ENCODE results near the gene CEP350. TPM values are rescaled to one million over a fixed set of nuclear protein-coding genes. Genes with fewer than 3 reads are reported as not detected.

CEP350 gene
- total RNA-seq, 1 donor from 2014 or later, result 71.5 TPM

DNA sequence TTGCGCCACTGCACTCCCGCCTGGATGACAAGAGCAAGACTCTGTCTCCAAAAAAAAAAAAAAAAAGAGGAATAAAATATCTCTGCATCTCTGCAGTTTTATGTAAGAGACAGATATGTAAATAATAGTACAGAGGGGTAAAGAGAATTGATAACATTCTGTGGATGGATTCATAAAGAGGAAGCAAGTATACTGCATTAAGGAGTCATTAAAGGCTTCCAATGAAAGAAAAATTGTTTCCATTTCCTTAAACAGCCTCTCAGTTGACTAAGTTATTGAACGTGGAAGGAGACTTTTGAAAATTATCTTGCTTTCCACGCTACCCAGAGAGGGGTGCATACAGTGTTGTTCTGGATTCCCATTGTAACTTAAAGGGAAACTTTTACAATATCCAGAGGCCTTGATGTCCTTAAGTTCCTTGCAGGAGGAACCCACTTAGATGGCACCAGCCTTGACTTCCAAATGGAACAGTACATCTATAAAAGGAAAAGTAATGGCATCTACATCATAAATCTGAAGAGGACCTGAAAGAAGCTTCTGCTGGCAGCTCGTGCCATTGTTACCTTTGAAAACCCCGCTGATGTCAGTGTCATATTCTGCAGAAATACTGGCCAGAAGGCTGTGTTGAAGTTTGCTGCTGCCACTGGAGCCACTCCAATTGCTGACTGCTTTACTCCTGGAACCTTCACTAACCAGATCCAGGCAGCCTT, 13.8 kb downstream of the CEP350 start:
- Histone ChIP-seq H3K4me3 (ENCODE audit: low read length in 3 of 3) (no peak overlapping the region), H3K9me3 (ENCODE audit: control insufficient read depth in 3 of 3, low read length in 3 of 3) (peaks cover 0 to 5% (median 0%) of the 10 kb centered on the region in 3 donors), H3K27ac (ENCODE audit: low read depth, low read length) (no peak overlapping the region), H3K27me3 (ENCODE audit: control insufficient read depth in 3 of 3, insufficient read depth in 3 of 3, low read length in 3 of 3) (no peaks in the 10 kb centered on the region), H3K36me3 (ENCODE audit: control insufficient read depth in 3 of 3, insufficient read depth in 3 of 3, low read length in 3 of 3) (no peaks in the 10 kb centered on the region), H3K4me1 (ENCODE audit: control insufficient read depth in 3 of 3, insufficient read depth in 3 of 3, low read length in 3 of 3) (peaks cover 18 to 23% (median 19%) of the 10 kb centered on the region in 3 donors), H3K9ac (ENCODE audit: low read depth in 1 of 3, low read length in 3 of 3) (no peak overlapping the region)

DNA sequence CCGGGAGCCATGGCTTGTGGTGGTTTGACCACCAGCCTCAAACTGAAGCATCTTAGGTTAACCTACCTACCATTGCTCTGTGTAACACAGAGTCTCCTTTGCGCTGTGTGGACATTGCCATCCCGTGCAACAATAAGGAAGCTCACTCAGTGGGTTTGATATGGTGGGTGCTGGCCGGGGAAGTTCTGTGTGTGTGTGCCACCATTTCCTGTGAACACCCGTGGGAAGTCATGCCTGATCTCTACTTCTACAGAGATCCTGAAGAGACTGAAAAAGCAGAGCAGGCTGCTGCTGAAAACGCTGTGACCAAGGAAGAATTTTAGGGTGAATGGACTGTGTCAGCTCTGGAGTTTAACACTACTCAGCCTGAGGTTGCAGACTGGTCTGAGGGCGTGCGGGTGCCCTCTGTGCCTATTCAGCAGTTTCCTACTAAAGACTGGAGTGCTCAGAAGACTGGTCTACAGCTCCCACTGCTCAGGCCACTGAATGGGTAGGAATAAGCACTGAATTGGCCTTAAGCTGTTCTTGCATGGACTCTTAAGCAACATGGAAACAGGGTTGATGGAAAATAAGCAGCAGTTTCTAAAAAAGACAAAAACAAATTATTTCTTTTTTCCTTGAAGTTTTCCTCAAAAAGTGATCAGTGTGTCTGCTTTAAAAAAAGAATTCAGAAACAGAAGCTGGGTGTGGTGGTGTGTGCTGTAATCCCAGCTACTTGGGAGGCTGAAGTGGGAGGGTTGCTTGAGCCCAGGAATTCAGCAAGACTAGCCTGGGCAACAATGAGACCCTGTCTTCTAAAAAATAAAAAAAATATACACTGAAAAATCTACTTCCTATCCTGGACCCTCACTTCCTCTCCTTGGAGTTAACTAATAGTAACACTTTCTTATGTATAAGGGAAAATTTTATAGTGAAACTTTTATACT, 14.6 kb downstream of the CEP350 start:
- Histone ChIP-seq H3K36me3 (ENCODE audit: control insufficient read depth in 3 of 3, insufficient read depth in 3 of 3, low read length in 3 of 3) (no peaks in the 10 kb centered on the region), H3K27ac (ENCODE audit: low read depth, low read length) (peak overlapping the region; percentile 36), H3K9ac (ENCODE audit: low read depth in 1 of 3, low read length in 3 of 3) (peak overlapping the region in 1 of 3 donors; percentile 28), H3K9me3 (ENCODE audit: control insufficient read depth in 3 of 3, low read length in 3 of 3) (peaks cover 0 to 5% (median 0%) of the 10 kb centered on the region in 3 donors), H3K4me1 (ENCODE audit: control insufficient read depth in 3 of 3, insufficient read depth in 3 of 3, low read length in 3 of 3) (peaks cover 18 to 23% (median 21%) of the 10 kb centered on the region in 3 donors), H3K27me3 (ENCODE audit: control insufficient read depth in 3 of 3, insufficient read depth in 3 of 3, low read length in 3 of 3) (no peaks in the 10 kb centered on the region), H3K4me3 (ENCODE audit: low read length in 3 of 3) (peak overlapping the region in 1 of 3 donors; percentile 42)

GRCh38 chr1:179969962-179970361, 15.4 kb downstream of the CEP350 start:
- Histone ChIP-seq H3K27ac (ENCODE audit: low read depth, low read length) (peak overlapping the region; percentile 36), H3K27me3 (ENCODE audit: control insufficient read depth in 3 of 3, insufficient read depth in 3 of 3, low read length in 3 of 3) (no peaks in the 10 kb centered on the region), H3K9me3 (ENCODE audit: control insufficient read depth in 3 of 3, low read length in 3 of 3) (peaks cover 0 to 5% (median 0%) of the 10 kb centered on the region in 3 donors), H3K36me3 (ENCODE audit: control insufficient read depth in 3 of 3, insufficient read depth in 3 of 3, low read length in 3 of 3) (no peaks in the 10 kb centered on the region), H3K4me3 (ENCODE audit: low read length in 3 of 3) (no peak overlapping the region), H3K4me1 (ENCODE audit: control insufficient read depth in 3 of 3, insufficient read depth in 3 of 3, low read length in 3 of 3) (peaks cover 18 to 23% (median 22%) of the 10 kb centered on the region in 3 donors), H3K9ac (ENCODE audit: low read depth in 1 of 3, low read length in 3 of 3) (peak overlapping the region in 2 of 3 donors; percentile 18 to 28)

- no peaks in the 10 kb centered on the region for H3K9me3 ChIP-seq (ENCODE audit: control insufficient read depth in 3 of 3, low read length in 3 of 3)
- H3K4me1 ChIP-seq (ENCODE audit: control insufficient read depth in 3 of 3, insufficient read depth in 3 of 3, low read length in 3 of 3), result peaks cover 18 to 25% (median 22%) of the 10 kb centered on the region in 3 donors
- no peak overlapping the region for H3K27ac ChIP-seq (ENCODE audit: low read depth, low read length)
- H3K4me3 ChIP-seq (ENCODE audit: low read length in 3 of 3), result no peak overlapping the region
- H3K36me3 ChIP-seq (ENCODE audit: control insufficient read depth in 3 of 3, insufficient read depth in 3 of 3, low read length in 3 of 3), result no peaks in the 10 kb centered on the region
- H3K27me3 ChIP-seq (ENCODE audit: control insufficient read depth in 3 of 3, insufficient read depth in 3 of 3, low read length in 3 of 3), result no peaks in the 10 kb centered on the region
- no peak overlapping the region for H3K9ac ChIP-seq (ENCODE audit: low read depth in 1 of 3, low read length in 3 of 3)
Measured at GRCh38 chr1:179971563-179972496, 17.2 kb downstream of the CEP350 start.

DNA sequence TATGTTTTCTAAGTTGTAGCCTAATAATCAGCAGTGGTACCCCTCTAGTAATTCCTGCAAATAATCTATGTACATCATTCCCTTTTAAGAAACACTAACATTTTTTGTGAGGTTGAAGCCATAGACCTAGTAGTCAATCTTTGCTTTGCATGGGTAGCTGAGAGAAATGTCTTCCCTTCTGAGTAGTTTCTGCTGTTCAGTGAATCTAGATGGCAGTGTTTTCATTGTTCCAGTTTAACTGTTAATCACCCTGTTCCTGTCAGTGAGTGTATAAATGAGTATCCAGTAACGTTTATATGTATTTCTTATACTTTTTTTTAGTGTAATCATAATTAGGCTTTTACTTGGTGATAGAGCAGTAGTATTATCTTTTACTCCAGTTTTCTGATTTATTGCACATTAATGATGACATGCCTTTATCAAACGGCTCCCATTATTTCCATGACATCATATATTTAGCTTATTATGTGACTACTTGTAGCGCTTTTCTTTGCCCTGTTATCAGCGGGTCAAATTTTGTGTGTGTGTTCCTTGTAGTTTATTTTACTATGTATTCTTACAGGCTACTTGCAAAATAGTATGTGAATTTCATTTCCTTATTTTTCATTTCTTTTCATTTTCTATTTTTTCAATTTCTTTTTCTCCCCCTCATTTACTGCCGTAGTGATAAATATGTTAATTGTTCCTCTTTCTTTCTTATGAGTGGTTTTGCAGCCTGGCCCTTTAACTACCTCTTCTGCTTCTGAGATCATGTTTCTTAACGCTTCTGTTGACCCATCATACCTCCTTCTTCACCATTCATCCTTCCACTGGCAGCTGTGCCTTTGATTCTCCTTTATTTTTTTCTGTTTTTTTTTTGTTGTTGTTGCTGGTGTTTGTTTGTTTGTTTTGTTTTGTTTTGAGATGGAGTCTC, 18.8 kb downstream of the CEP350 start:
- no peaks in the 10 kb centered on the region for H3K9me3 ChIP-seq (ENCODE audit: control insufficient read depth in 3 of 3, low read length in 3 of 3)
- H3K9ac ChIP-seq (ENCODE audit: low read depth in 1 of 3, low read length in 3 of 3), result no peak overlapping the region
- H3K36me3 ChIP-seq (ENCODE audit: control insufficient read depth in 3 of 3, insufficient read depth in 3 of 3, low read length in 3 of 3), result no peaks in the 10 kb centered on the region
- H3K4me3 ChIP-seq (ENCODE audit: low read length in 3 of 3), result no peak overlapping the region
- no peak overlapping the region for H3K27ac ChIP-seq (ENCODE audit: low read depth, low read length)
- H3K27me3 ChIP-seq (ENCODE audit: control insufficient read depth in 3 of 3, insufficient read depth in 3 of 3, low read length in 3 of 3), result no peaks in the 10 kb centered on the region
- peaks cover 22 to 30% (median 22%) of the 10 kb centered on the region in 3 donors for H3K4me1 ChIP-seq (ENCODE audit: control insufficient read depth in 3 of 3, insufficient read depth in 3 of 3, low read length in 3 of 3)

- H3K9ac ChIP-seq (ENCODE audit: low read depth in 1 of 3, low read length in 3 of 3), result no peak overlapping the region
- peaks cover 2 to 6% (median 5%) of the 10 kb centered on the region in 3 donors for H3K4me1 ChIP-seq (ENCODE audit: control insufficient read depth in 3 of 3, insufficient read depth in 3 of 3, low read length in 3 of 3)
- no peak overlapping the region for H3K27ac ChIP-seq (ENCODE audit: low read depth, low read length)
- no peaks in the 10 kb centered on the region for H3K27me3 ChIP-seq (ENCODE audit: control insufficient read depth in 3 of 3, insufficient read depth in 3 of 3, low read length in 3 of 3)
- no peak overlapping the region for H3K4me3 ChIP-seq (ENCODE audit: low read length in 3 of 3)
- no peaks in the 10 kb centered on the region for H3K9me3 ChIP-seq (ENCODE audit: control insufficient read depth in 3 of 3, low read length in 3 of 3)
- H3K36me3 ChIP-seq (ENCODE audit: control insufficient read depth in 3 of 3, insufficient read depth in 3 of 3, low read length in 3 of 3), result no peaks in the 10 kb centered on the region
Measured at GRCh38 chr1:179976970-179977651, 22.5 kb downstream of the CEP350 start.

GRCh38 chr1:179978199-179979079, 23.8 kb downstream of the CEP350 start:
- Histone ChIP-seq H3K4me3 (ENCODE audit: low read length in 3 of 3) (no peak overlapping the region), H3K4me1 (ENCODE audit: control insufficient read depth in 3 of 3, insufficient read depth in 3 of 3, low read length in 3 of 3) (peaks cover 2 to 6% (median 5%) of the 10 kb centered on the region in 3 donors)

DNA sequence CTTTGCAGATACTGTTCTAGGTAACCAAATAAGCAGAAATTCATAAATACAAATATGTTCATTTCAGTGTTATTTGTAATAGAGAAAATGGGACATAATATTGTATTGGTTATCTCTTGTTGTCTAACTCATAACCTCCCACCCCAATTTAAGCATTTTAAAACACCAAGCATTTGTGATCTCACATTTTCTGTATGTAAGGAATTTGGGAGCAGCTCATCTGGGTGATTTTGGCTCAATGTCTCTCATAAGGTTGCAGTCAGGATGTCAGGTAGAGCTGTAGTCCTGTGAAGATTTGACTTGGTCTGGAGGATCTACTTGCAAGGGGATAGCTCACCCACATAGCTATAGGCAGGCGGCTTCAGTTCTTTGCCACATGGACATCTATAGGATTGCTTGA, 29.5 kb downstream of the CEP350 start:
- Histone ChIP-seq H3K27ac (ENCODE audit: low read depth, low read length) (no peak overlapping the region), H3K27me3 (ENCODE audit: control insufficient read depth in 3 of 3, insufficient read depth in 3 of 3, low read length in 3 of 3) (no peaks in the 10 kb centered on the region), H3K9me3 (ENCODE audit: control insufficient read depth in 3 of 3, low read length in 3 of 3) (no peaks in the 10 kb centered on the region), H3K4me3 (ENCODE audit: low read length in 3 of 3) (no peak overlapping the region), H3K36me3 (ENCODE audit: control insufficient read depth in 3 of 3, insufficient read depth in 3 of 3, low read length in 3 of 3) (peaks cover 0 to 6% (median 2%) of the 10 kb centered on the region in 3 donors), H3K4me1 (ENCODE audit: control insufficient read depth in 3 of 3, insufficient read depth in 3 of 3, low read length in 3 of 3) (no peaks in the 10 kb centered on the region), H3K9ac (ENCODE audit: low read depth in 1 of 3, low read length in 3 of 3) (no peak overlapping the region)

More at GRCh38 chr1:179978199-179979079, 23.8 kb downstream of the CEP350 start:
- H3K27ac ChIP-seq (ENCODE audit: low read depth, low read length), result peak overlapping the region; percentile 19
- no peaks in the 10 kb centered on the region for H3K9me3 ChIP-seq (ENCODE audit: control insufficient read depth in 3 of 3, low read length in 3 of 3)
- H3K36me3 ChIP-seq (ENCODE audit: control insufficient read depth in 3 of 3, insufficient read depth in 3 of 3, low read length in 3 of 3), result no peaks in the 10 kb centered on the region
- H3K9ac ChIP-seq (ENCODE audit: low read depth in 1 of 3, low read length in 3 of 3), result peak overlapping the region in 1 of 3 donors; percentile 24
- H3K27me3 ChIP-seq (ENCODE audit: control insufficient read depth in 3 of 3, insufficient read depth in 3 of 3, low read length in 3 of 3), result no peaks in the 10 kb centered on the region

Measured in skeletal muscle tissue (tissue), 4 donors.